Stromal cell of bone marrow (primary cell): ENCODE results near the gene NLGN1.
A peak's percentile ranks its signal among the peaks of the same experiment; 100 is the strongest.
"Not testable (repeated sequence)": the region's sequence is repeated elsewhere in the genome, so short reads cannot be mapped to it uniquely, and the experiment has no call there.

Source experiments
- DNase-seq: peaks from one replicate; pipeline ENCODE4 v3.0.0-alpha.2; 2012; ENCODE audit warnings: low read depth

Gene NLGN1

GRCh38 chr3:173397161-173398110 lies at the start of gene NLGN1:
TSS of gene NLGN1 (plus strand) at chr3:173397744.
- DNase-seq, result peak; percentile 68

DNA sequence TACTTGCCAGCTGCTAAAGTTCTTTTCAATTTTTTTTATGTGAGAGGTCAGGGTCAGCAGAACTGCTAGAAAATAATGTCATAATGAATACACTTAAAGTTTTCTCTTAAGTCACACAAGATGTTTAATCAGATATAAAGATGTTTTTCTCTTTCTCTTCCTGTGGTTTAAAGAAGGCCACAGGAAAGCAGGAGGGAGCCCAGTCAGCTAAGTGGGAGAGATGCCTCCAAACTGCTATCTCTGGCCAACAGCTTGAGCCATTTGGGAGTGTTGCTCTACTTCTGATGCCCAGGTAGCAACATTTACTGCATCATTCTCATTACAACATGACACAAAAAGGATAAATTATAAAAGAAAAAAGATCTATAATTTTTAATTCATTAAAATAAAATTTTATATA lies 45.7 kb upstream of the NLGN1 start:
- no peak for DNase-seq

- DNase-seq, result not testable (repeated sequence)
These were observed 44.4 kb upstream of the NLGN1 start for GRCh38 chr3:173353137-173353536.

DNA sequence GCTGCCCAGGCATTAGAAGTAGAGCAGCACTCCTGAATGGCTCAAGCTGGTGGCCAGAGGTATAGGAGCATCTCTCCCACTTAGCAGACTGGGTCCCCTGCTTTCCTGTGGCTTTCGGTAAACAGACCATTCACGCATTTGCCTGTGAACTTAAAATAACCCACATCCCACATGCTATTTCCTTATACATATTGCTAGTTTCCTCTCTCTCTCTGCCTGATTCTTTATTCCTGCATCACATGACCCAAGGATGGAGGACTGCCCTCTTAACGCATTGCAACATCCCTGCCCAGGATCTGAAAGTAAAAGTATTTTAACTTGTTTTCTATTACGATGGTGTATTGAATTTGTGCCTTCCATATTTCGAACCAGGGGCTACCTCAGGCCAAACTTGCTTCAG lies 43.4 kb upstream of the NLGN1 start:
- no peak for DNase-seq

DNA sequence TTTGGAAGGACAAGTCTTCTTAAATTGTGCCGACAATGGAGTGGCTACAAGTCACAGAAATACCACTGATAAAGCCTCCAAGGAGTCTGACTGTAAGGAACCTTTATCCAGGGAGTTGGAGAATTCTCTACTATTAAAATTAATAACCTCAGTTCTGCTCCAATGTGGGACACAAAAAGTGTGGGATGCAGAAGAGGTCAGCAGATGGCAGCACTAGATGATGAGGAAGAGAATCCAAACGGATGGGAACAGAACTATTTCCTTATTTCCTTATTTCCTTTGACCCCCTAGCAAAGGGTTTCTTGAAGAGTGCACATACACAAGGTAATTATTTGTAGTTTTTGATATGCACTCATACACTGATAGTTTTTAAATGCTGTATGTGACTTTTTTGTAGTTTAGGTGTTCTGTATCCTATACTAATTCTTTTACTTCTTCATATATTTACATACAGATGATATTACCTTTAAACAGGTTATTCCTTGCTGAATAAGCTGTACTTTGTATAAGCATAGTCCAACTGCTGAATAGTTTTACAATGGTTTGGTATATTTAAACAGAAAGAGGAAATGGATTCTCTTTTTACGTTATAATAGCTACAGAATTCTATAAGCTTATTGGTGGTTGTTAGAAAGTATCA lies 25.6 kb upstream of the NLGN1 start:
- DNase-seq, result peak; percentile 24

GRCh38 chr3:173380681-173381080 lies 16.9 kb upstream of the NLGN1 start:
- DNase-seq, result no peak

DNA sequence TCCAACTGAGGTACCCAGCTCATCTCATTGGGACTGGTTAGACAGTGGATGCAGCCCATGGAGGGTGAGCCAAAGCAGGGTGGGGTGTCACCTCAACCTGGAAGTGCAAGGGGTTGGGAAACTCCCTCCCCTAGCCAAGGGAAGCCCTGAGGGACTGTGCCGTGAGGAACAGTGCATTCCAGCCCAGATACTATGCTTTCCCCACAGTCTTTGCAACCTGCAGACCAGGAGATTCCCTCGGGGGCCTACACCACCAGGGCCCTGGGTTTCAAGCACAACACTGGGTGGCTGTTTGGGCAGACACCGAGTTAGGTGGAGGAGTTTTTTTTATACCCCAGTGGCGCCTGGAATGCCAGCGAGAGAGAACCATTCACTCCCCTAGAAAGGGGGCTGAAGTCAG lies 15.6 kb upstream of the NLGN1 start:
- DNase-seq, result not testable (repeated sequence)

DNA sequence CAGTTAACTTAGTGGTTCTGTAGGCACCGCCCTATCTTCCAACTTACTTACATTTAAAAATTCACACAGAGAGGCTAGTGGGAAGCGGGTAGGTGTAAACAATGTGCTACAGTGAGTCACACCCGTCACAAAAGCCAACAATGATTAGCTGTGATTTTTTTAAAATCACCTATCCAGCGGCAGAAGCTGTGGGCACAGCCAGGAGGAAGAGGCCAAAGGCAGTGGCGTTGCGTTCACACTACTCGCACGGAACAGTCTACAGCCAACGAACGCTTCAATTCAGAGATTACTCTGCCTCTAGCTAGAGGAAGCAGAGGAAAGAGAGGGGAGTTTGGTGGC lies 2.5 kb upstream of the NLGN1 start:
- DNase-seq, result no peak

DNA sequence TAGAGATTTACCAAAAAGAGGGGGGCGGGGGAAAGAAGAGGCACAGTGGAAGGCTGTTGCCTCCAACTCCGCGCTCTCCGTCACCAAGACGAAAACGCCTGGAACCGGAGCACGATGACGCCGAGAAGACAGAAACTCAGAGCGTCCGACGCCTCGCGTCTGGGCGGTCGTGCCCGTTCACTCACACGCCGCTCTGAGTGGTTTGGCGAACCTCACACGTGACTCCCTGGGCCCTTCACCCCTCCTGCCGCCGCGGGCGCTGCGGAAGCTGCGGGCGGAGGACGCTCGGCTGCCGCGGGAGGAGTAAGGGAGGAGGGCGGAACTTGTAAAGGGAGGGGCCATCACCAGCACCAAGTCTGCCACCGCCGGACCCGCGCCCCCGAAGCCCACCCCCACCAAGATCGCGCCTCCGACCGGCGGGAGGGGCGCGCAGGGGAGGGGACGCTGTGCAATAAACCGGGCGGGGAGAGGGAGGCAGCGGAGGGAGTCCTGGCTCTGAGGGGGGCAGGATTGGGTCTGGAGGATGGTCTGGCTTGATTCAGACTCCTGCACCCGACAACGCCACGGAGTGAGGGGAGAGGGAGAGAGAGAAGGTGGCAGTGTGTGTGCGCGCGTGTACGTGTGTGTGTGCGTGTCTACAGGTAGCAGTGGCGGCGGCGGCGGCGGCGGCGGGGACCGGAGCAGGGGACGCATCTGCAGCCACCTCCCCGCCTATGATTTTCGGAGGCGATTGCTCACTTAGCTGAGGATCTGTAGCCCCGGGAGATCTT lies 1.9 kb upstream of the NLGN1 start:
- DNase-seq, result peak; percentile 77

- no peak for DNase-seq
These were observed 1.1 kb upstream of the NLGN1 start for GRCh38 chr3:173396191-173397041.

DNA sequence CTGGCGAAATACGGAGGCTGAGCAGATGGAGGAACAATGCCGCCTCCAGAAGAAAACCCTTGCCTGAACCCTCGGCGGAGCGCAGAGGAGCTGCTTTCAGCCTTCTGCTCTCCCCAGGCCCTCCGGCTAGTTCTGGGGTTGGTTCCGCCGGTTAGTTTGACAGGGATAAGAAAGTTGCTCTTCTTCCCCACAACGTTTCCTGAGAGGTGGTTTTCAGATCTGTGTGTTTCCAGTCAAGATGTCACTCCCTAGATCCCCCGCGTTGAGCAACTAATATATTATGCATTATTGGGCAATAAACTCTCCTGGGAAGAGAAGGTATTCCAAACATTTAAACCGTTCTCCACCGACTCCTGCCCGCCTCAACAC lies 551 bp downstream of the NLGN1 start:
- DNase-seq, result peak; percentile 9

- DNase-seq, result no peak
These were observed 1.5 kb downstream of the NLGN1 start for GRCh38 chr3:173399044-173399443.

DNA sequence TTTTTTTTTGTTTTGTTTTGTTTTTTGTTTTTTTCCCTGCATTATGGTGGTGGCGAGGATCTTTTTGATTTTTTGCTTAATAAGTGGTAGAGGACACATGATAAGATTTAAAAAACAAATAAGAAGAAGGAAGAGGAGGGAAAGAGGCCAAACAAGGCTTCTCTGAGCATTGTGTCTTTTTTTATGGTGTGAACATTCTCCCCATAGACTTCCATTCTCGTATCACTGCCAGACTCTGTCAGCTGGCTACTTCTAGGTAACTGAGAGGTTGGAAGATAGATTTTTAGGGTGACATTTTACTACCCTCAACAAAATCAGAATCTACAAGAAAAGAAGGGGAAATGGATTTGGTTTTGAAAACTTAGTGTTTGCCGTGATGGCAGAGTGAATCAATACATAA lies 3.8 kb downstream of the NLGN1 start:
- DNase-seq, result no peak

- DNase-seq, result no peak
These were observed 5.1 kb downstream of the NLGN1 start for GRCh38 chr3:173402656-173403055.

GRCh38 chr3:173403376-173403775 lies 5.8 kb downstream of the NLGN1 start:
- no peak for DNase-seq

DNA sequence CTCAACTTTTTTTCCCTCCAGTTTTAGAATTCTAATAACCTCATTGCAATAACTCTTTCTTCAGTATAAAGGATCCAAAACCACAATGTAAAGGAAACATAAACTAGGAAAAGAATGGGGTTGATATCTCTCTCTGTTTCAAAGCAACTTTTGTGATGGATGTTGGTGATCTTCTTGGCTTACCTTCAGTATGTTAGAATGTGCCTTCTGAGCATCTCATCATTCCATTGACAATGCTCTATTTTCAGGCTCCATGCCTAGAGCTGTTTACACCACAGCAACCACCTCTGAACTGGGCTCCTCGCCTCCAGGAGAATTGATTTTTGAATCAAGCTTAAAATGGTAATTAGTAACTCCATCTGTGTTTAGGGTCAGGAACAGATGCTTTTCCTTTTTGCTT lies 6.6 kb downstream of the NLGN1 start:
- no peak for DNase-seq

DNA sequence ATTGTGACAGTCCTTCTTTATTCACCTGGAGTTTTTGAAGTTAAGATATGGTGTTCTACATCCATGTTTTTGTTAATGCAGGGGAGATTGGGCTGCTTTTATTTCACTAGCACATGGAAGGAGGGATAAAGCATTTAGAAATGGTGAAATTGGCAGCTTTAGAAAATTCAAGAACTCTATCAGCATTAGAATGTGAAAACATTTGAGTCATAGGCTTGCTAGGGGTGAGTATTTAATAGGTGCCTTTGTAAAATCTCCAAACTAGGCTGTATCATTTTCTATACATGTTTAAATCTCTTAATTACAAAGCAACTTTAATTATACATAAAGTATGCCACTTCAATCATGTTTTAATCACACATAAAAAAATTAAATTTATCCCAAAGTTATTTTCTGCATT lies 12.9 kb downstream of the NLGN1 start:
- DNase-seq, result no peak

GRCh38 chr3:173410849-173411248 lies 13.3 kb downstream of the NLGN1 start:
- no peak for DNase-seq

GRCh38 chr3:173411375-173411973 lies 13.9 kb downstream of the NLGN1 start:
- peak; percentile 30 for DNase-seq

DNA sequence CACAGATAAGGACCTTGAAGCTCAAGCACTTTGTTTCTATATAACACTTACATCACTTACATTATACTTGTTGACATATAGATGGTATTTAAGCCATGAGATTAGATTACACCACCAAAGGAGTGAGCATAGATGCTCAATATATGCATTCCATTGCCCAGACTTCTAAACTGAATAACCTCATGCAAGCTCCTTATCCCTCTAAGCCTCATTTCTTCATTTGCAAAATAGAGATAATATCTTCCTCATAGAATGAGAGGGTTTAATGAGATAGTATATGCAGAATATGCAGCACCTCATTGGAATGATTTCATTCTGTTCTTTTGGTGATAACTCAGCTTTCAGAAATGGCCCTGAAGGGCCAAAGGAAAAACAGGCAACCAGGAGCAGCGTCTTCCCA lies 18.5 kb downstream of the NLGN1 start:
- no peak for DNase-seq

GRCh38 chr3:173429076-173429475 lies 31.5 kb downstream of the NLGN1 start:
- no peak for DNase-seq

DNA sequence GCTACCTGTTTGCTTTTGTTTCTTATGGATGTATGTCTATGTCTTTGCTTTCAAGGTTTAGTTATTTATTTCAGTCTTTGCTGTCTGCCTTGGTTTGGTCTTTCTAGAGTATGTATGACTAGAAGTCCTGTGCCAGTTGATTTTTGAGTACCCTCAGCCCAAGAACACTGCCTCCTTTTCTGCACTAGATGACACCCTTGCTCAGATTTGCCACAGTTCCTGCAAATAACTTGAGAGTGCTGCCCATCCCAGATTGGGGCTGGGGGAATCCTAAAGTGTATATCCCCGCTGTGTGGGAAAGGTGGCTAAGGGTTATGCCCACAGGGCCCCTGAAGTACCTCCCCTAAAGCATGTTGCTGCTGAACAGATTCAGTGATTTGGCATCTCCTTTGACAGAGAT lies 32.0 kb downstream of the NLGN1 start:
- no peak for DNase-seq
